Neural crest cell (in vitro differentiated cells): ENCODE results near the gene SLC35B2. TPM values are rescaled to one million over a fixed set of nuclear protein-coding genes. Genes with fewer than 3 reads are reported as not detected.

ENCODE experiments used
- DNase-seq: peaks from one replicate; pipeline ENCODE4 v3.0.0; 2021; ENCODE audit warnings: low read depth, mixed read lengths, low spot score
- H3K27ac Mint-ChIP-seq: one replicate; pipeline ENCODE4 v1.8.0; 2021; ENCODE audit warnings: mild to moderate bottlenecking, mixed read lengths; ENCODE audit not compliant: unreplicated experiment
- H3K27me3 Mint-ChIP-seq: 2 replicates; pipeline ENCODE4 v1.8.0; 2021; ENCODE audit warnings: low read depth, mild to moderate bottlenecking, mixed read lengths
- H3K36me3 Mint-ChIP-seq: 2 replicates; pipeline ENCODE4 v1.8.0; 2021; ENCODE audit warnings: low read depth, mild to moderate bottlenecking, mixed read lengths
- H3K4me1 Mint-ChIP-seq: 2 replicates; pipeline ENCODE4 v1.8.0; 2021; ENCODE audit warnings: mixed read lengths
- H3K4me3 Mint-ChIP-seq: one replicate; pipeline ENCODE4 v1.8.0; 2021; ENCODE audit warnings: mild to moderate bottlenecking, mixed read lengths
- H3K9me3 Mint-ChIP-seq: 2 replicates; pipeline ENCODE4 v1.8.0; 2021; ENCODE audit warnings: mixed read lengths
- total RNA-seq: library from RNA; stranded (reverse); gene quantifications from 2 replicates; pipeline ENCODE4 v1.2.1, GENCODE V29; 2021
- TF ChIP-seq, protein P1 (sequence below): fragments of 200-600 bp; sonication (generic); conservative IDR thresholded peaks from 2 replicates; pipeline ENCODE4 v1.5.0; 2021; ENCODE audit warnings: antibody characterized with exemption, mild to moderate bottlenecking

Gene SLC35B2
- total RNA-seq, 1 donor from 2014 or later, result 77.7 TPM

DNA sequence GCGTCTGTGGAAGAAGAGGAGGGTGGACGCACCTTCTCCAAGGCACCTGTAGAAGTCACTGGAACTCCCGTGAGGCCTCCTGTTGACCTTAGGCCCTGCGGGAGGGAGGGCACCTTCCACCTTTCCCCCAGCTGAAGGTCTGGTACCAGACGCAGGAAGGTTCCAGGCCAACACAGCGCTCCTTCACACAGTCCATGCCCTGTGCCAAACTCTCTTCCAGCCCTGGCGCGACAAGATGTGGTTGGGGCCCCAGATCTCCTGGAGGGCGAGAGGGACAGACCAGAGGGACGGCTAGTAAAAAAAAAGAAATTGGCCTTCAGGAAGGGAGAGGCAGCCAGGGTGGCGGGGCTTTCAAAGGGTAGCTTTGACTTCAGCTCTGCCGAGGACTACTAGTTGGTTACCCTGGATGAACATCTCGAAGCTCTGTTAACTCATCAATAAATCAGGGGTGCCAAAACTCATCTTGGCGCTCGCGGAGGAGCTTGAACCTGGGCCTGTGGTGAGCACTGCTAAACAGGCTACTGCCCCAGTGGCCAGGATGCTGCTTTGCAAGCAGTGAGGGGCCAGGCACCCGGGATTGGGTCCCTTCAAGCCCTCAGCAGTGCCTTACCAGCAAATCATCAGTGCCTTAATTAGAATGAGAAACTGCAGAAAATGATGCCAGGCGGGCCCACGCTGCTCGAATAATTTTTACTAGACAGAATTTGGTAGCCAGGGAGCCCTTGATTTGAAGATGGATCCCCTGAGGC lies 40.9 kb upstream of the SLC35B2 start:
- peak overlapping the region; percentile 81 for H3K4me3 Mint-ChIP-seq
- peak overlapping the region; percentile 12 for H3K27ac Mint-ChIP-seq
- DNase-seq, result no peak
- peaks cover 12% of the 10 kb centered on the region for H3K36me3 Mint-ChIP-seq
- H3K9me3 Mint-ChIP-seq, result no peaks in the 10 kb centered on the region
- TF ChIP-seq, protein P1, sequence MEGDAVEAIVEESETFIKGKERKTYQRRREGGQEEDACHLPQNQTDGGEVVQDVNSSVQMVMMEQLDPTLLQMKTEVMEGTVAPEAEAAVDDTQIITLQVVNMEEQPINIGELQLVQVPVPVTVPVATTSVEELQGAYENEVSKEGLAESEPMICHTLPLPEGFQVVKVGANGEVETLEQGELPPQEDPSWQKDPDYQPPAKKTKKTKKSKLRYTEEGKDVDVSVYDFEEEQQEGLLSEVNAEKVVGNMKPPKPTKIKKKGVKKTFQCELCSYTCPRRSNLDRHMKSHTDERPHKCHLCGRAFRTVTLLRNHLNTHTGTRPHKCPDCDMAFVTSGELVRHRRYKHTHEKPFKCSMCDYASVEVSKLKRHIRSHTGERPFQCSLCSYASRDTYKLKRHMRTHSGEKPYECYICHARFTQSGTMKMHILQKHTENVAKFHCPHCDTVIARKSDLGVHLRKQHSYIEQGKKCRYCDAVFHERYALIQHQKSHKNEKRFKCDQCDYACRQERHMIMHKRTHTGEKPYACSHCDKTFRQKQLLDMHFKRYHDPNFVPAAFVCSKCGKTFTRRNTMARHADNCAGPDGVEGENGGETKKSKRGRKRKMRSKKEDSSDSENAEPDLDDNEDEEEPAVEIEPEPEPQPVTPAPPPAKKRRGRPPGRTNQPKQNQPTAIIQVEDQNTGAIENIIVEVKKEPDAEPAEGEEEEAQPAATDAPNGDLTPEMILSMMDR, result no peak
- peaks cover 55% of the 10 kb centered on the region for H3K27me3 Mint-ChIP-seq
- H3K4me1 Mint-ChIP-seq, result peaks cover 20% of the 10 kb centered on the region

DNA sequence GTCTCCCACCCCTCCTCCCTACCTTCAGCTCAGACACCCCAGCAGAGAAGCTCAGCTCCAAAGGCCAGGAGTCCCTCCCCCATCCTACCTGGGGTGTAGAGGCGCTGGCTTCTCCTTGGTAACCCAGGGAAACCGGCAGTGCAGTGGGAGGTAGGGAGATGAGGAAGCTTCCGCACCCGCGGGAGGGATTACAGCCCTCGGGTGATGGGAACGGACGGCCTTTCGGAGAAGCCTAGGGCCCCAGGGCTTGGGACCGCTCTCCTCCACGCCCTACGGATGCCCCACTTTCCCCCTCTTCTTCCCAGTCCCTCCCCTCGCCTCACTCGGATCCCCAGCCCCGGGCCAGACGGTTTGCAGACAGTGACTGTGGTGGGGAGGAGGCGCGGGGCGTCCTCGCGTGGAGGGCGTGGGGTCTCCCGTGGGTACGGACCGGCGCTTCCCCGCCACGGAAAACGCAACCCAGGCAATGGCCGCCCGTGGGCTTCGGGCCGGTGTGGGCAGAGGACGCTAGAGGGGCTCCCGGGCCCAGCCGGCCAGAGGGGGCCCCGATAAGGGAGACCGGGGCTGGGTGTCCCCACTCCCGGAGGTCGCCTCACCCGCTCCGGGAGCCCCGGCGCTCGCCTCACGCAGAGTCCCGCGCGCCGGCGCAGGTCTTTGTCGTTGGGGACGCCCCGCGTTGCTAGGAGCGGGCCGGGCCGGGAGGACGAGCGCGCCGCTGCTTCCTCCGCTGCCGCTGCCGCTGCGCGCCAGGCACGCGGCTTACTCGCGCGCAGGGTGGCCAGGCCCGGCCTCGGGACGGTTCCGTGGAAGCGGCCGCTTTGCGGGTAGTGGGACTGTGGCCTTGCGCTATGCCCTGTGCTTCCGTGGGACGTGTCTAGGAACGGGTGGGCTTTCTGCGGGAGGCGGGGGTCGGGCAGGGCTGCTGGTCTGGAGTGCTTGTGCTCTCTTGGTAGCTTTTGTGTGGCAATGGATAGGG lies 40.0 kb upstream of the SLC35B2 start:
- TF ChIP-seq, protein P1, result no peak
- H3K9me3 Mint-ChIP-seq, result no peaks in the 10 kb centered on the region
- H3K36me3 Mint-ChIP-seq, result peaks cover 12% of the 10 kb centered on the region
- peak overlapping the region; percentile 81 for H3K4me3 Mint-ChIP-seq
- peak; percentile 52 for DNase-seq
- peaks cover 64% of the 10 kb centered on the region for H3K27me3 Mint-ChIP-seq
- peak overlapping the region; percentile 12 for H3K27ac Mint-ChIP-seq
- peaks cover 20% of the 10 kb centered on the region for H3K4me1 Mint-ChIP-seq

DNA sequence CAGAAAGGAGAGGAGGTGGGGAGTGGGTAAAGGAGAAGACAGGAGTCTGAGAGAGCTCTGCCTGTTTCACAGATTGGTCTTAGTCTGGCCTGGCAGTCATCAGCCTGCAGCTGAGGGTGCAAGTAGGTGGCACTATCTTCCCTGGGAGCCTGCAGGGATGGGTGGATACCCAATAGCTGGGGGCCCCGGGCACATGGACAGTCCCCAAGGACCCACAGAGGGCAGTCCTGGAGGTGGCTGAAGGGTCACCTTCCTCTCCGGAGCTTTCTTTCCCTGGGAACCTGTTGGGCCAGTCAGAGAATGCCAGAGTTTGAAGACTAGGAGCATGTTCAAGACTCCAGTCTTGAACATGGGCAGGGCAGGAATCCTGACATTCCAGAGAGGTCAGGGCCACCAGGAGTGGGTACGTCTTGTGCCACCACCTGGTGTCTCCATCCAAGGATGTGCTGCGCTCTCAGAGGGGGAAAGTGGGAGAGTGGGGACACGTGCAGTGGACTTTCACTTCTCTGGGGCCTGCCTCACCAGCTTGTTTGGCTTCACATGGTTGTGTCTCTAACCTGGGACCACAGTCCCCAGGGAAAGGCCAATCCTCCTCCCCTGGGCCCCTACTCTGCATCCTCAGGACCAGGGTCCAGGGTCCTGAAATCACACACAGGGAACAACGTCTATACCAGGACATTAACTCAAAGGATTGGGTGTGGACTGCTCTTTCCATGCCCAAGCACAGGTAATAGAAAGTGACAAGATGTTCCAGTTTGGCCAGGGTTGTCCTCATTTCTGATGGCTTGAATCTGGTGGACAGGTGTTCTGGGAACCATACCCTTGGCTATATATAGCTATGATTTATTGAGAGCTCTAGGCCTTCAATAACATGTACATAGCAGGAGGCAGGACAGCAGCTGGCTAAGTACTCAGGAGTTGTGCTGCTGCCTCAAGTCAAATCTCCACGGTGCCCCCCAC lies 37.8 kb upstream of the SLC35B2 start:
- no peaks in the 10 kb centered on the region for H3K9me3 Mint-ChIP-seq
- peak overlapping the region; percentile 81 for H3K4me3 Mint-ChIP-seq
- H3K4me1 Mint-ChIP-seq, result peaks cover 20% of the 10 kb centered on the region
- peaks cover 6% of the 10 kb centered on the region for H3K36me3 Mint-ChIP-seq
- peaks cover 84% of the 10 kb centered on the region for H3K27me3 Mint-ChIP-seq
- H3K27ac Mint-ChIP-seq, result no peak overlapping the region
- no peak for DNase-seq
- TF ChIP-seq, protein P1, result no peak

DNA sequence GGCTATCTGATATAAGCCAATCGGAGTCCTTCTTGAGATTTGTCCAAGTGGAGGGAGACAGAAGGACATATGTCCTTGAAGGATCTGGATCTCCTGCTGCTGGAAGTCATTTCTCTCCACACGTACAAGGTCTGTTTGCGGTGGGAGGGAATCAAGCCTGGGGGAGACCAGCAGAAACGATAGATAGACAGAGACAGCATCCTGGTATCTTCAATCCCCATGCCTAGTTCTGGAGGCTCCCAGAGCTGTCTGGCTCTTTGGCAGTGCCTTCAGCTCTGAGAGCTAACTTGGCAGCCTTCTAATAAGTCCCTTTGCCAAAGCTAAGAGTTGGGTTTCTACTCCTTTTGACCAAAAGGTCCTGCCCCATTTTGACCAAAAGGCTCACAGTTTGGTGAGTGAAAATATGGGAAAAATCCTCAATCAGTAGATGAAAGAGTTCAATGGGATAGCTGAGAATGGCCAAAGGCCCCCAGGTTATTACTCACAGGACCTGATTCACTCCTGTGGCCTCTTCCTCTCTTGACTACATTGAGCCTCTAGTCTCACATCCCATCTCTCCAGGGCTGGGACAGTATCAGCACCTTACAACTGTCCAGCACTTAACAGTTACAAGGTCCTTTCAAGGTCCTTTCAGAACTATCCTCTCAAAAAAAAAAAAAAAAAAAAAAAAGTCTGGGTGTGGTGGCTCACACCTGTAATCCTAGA lies 35.5 kb upstream of the SLC35B2 start:
- Mint-ChIP-seq H3K36me3 (peaks cover 2% of the 10 kb centered on the region), H3K27ac (no peak overlapping the region), H3K4me3 (no peak overlapping the region), H3K4me1 (peaks cover 8% of the 10 kb centered on the region), H3K9me3 (no peaks in the 10 kb centered on the region), H3K27me3 (peaks cover 86% of the 10 kb centered on the region)
- TF ChIP-seq, protein P1, result no peak
- DNase-seq, result no peak
